CD4-positive, alpha-beta T cell (primary cell): ENCODE data around the gene CRYBG1. TPM values are rescaled to one million over a fixed set of nuclear protein-coding genes. Genes with fewer than 3 reads are reported as not detected.

Experiments
- ATAC-seq: fragments of 200-7000 bp; cut with Tn5 transposase; one replicate; pipeline ENCODE4 v1.10.0; 2022; ENCODE audit warnings: mild to moderate bottlenecking; ENCODE audit not compliant: poor library complexity
- CTCF ChIA-PET: fragments of 350-600 bp; sonication (Branson Sonifier 250); formaldehyde crosslinking; loops from one replicate; lab custom pipeline; 2021; ENCODE audit warnings: antibody characterized with exemption, inconsistent platforms; lab: Charles Lee
- POLR2A ChIA-PET: fragments of 350-600 bp; sonication (Branson Sonifier 250); formaldehyde crosslinking; loops from one replicate; lab custom pipeline; 2021; ENCODE audit warnings: antibody characterized with exemption, inconsistent platforms; lab: Charles Lee
- DNase-seq, 14 experiments: peaks; one replicate each; pipeline ENCODE4 v3.0.0-alpha.2; 2013 to 2020; ENCODE audit warnings: mixed read lengths in 2 of 14
- H3K27ac ChIP-seq, 2 donors: one replicate each; pipeline versions ENCODE4 v1.5.1 to v1.7.0; 2013; ENCODE audit warnings: low read length in 2 of 2, low read depth in 1 of 2, mild to moderate bottlenecking in 1 of 2
- H3K27me3 ChIP-seq, 2 experiments: 1 replicate in 1 of 2; 2 replicates in 1 of 2; pipeline versions ENCODE4 v1.6.1 to v1.7.0; 2013; ENCODE audit warnings: low read length in 2 of 2, control low read depth in 1 of 2, mild to moderate bottlenecking in 1 of 2, moderate library complexity in 1 of 2; ENCODE audit not compliant: insufficient read depth in 2 of 2, control insufficient read depth in 1 of 2
- H3K36me3 ChIP-seq: one replicate; pipeline ENCODE4 v1.6.1; 2013; ENCODE audit warnings: low read length, control low read depth; ENCODE audit not compliant: insufficient read depth
- H3K4me1 ChIP-seq: one replicate; pipeline ENCODE4 v1.6.1; 2013; ENCODE audit warnings: low read length, control low read depth; ENCODE audit not compliant: insufficient read depth
- H3K4me3 ChIP-seq: one replicate; pipeline ENCODE4 v1.5.1; 2013; ENCODE audit warnings: mild to moderate bottlenecking, low read length, moderate library complexity
- H3K9me3 ChIP-seq, 2 experiments: 1 replicate in 1 of 2; 2 replicates in 1 of 2; pipeline versions ENCODE4 v1.6.1 to v1.7.0; 2013; ENCODE audit warnings: low read length in 2 of 2, mild to moderate bottlenecking in 2 of 2, control low read depth in 1 of 2, moderate library complexity in 1 of 2; ENCODE audit not compliant: control insufficient read depth in 1 of 2, insufficient read depth in 1 of 2
- H3K27ac Mint-ChIP-seq: one replicate; pipeline ENCODE4 v1.8.0; 2020; ENCODE audit warnings: mixed read lengths
- H3K27me3 Mint-ChIP-seq: one replicate; pipeline ENCODE4 v1.8.0; 2021; ENCODE audit warnings: mixed read lengths
- H3K36me3 Mint-ChIP-seq: one replicate; pipeline ENCODE4 v1.8.0; 2021; ENCODE audit warnings: low read depth, mixed read lengths
- H3K4me1 Mint-ChIP-seq: one replicate; pipeline ENCODE4 v1.8.0; 2021; ENCODE audit warnings: low read depth, mixed read lengths
- H3K4me3 Mint-ChIP-seq: one replicate; pipeline ENCODE4 v1.8.0; 2020; ENCODE audit warnings: mild to moderate bottlenecking, mixed read lengths
- H3K9me3 Mint-ChIP-seq: one replicate; pipeline ENCODE4 v1.8.0; 2020; ENCODE audit warnings: mixed read lengths
- CTCF ChIP-seq: fragments of 200-600 bp; IDR thresholded peaks from one replicate; pipeline ENCODE4 v1.8.0; 2022; ENCODE audit warnings: antibody characterized with exemption, mild to moderate bottlenecking
- intact Hi-C, 2 experiments: fragments of 100-400 bp; cut with DNase I in 1 of 2; cut with micrococcal nuclease in 1 of 2; formaldehyde crosslinking; loops; one replicate each; pipeline versions ENCODE4 v1.15.1 to v1.9.0; 2023 to 2025; cut with DNase I, micrococcal nuclease
- total RNA-seq, 174 experiments: library from RNA in 2 of 174; stranded (reverse) in 2 of 174; gene quantifications; one replicate each; pipeline ENCODE4 v1.2.3 and lab custom pipeline; 2021 to 2026

The CRYBG1 gene
- total RNA-seq, 2 experiments from 2014 or later = 58.5 to 59.4 TPM

GRCh38 chr6:106452628-106453027, 92.1 kb downstream of the CRYBG1 start:
- H3K4me3 ChIP-seq = no peak overlapping the region
- Mint-ChIP-seq H3K4me1 (peaks cover 12% of the 10 kb centered on the region), H3K27me3 (no peaks in the 10 kb centered on the region), H3K4me3 (no peak overlapping the region), H3K36me3 (no peaks in the 10 kb centered on the region), H3K27ac (no peak overlapping the region), H3K9me3 (no peaks in the 10 kb centered on the region)
- ATAC-seq = no peak
- TF ChIP-seq CTCF = no peak
- CTCF ChIA-PET = interaction anchor here (1.1 to 2.3 kb wide), 2 partner anchors 59 to 114 kb away, joined by 3 to 7 read pairs; no protein-coding TSS in a partner anchor
- intact Hi-C loops = no loop called here
- H3K4me1 ChIP-seq = peaks cover 9% of the 10 kb centered on the region
- H3K27ac ChIP-seq = no peak overlapping the region
- no peak for DNase-seq
- POLR2A ChIA-PET = no interaction called here
- no peaks in the 10 kb centered on the region for H3K36me3 ChIP-seq
- H3K27me3 ChIP-seq = no peaks in the 10 kb centered on the region
- no peaks in the 10 kb centered on the region for H3K9me3 ChIP-seq

- no peaks in the 10 kb centered on the region for H3K4me1 Mint-ChIP-seq
- no peaks in the 10 kb centered on the region for H3K4me1 ChIP-seq
- ChIA-PET CTCF (interaction anchor here (2.3 kb wide), 1 partner anchor 113 kb away, joined by 7 read pairs; no protein-coding TSS in a partner anchor), POLR2A (interaction anchor here (0.6 kb wide), 1 partner anchor 14 kb away, joined by 3 read pairs; no protein-coding TSS in a partner anchor)
- no peak overlapping the region for H3K4me3 ChIP-seq
- no peaks in the 10 kb centered on the region for H3K36me3 ChIP-seq
- H3K9me3 Mint-ChIP-seq = no peaks in the 10 kb centered on the region
- H3K27me3 ChIP-seq = no peaks in the 10 kb centered on the region
- H3K9me3 ChIP-seq = no peaks in the 10 kb centered on the region
- H3K27ac ChIP-seq = no peak overlapping the region
- H3K27me3 Mint-ChIP-seq = no peaks in the 10 kb centered on the region
- H3K27ac Mint-ChIP-seq = no peak overlapping the region
- H3K36me3 Mint-ChIP-seq = no peaks in the 10 kb centered on the region
- no peak overlapping the region for H3K4me3 Mint-ChIP-seq
- intact Hi-C loops = no loop called here
- DNase-seq = no peak
- no peak for TF ChIP-seq CTCF
- no peak for ATAC-seq
Observed at GRCh38 chr6:106453756-106454367, 93.3 kb downstream of the CRYBG1 start.

- no peak for TF ChIP-seq CTCF
- H3K27ac Mint-ChIP-seq = no peak overlapping the region
- ChIA-PET POLR2A (no interaction called here), CTCF (no interaction called here)
- H3K27ac ChIP-seq = no peak overlapping the region
- no peaks in the 10 kb centered on the region for H3K4me1 Mint-ChIP-seq
- H3K27me3 Mint-ChIP-seq = peaks cover 5% of the 10 kb centered on the region
- no peak overlapping the region for H3K4me3 ChIP-seq
- DNase-seq (no peak), ATAC-seq (no peak)
- H3K27me3 ChIP-seq = no peaks in the 10 kb centered on the region
- H3K36me3 ChIP-seq = no peaks in the 10 kb centered on the region
- no peaks in the 10 kb centered on the region for H3K9me3 ChIP-seq
- no peak overlapping the region for H3K4me3 Mint-ChIP-seq
- intact Hi-C loops = no loop called here
- H3K36me3 Mint-ChIP-seq = no peaks in the 10 kb centered on the region
- H3K9me3 Mint-ChIP-seq = no peaks in the 10 kb centered on the region
- H3K4me1 ChIP-seq = no peaks in the 10 kb centered on the region
Observed at GRCh38 chr6:106456756-106457155, 96.2 kb downstream of the CRYBG1 start.
